Keratinocyte (primary cell): Measurements from ENCODE around the gene ADARB2.

Experiments used
- CTCF ChIP-seq, 3 experiments: IDR thresholded peaks in 1 of 3; conservative IDR thresholded peaks in 1 of 3; optimal IDR thresholded peaks in 1 of 3; 2 replicates in 2 of 3; 3 replicates in 1 of 3; pipeline versions ENCODE3 to v1.5.1; 2011; ENCODE audit warnings: low read length in 3 of 3, mild to moderate bottlenecking in 3 of 3, moderate library complexity in 2 of 3, control low read depth in 1 of 3, inconsistent platforms in 1 of 3; ENCODE audit not compliant: insufficient read depth in 2 of 3; ENCODE audit errors: extremely low read depth in 1 of 3
- EZH2 ChIP-seq: IDR thresholded peaks from one replicate; pipeline ENCODE4 v1.6.1; 2012; ENCODE audit warnings: inconsistent platforms, mild to moderate bottlenecking, low read length, moderate library complexity

- TF ChIP-seq CTCF (optimal IDR thresholded peaks at IDR 0.05 in 1 of 3, IDR thresholded peaks at IDR 0.05 in 1 of 3, conservative IDR thresholded peaks at IDR 0.05 in 1 of 3; ENCODE audit: extremely low read depth in 1 of 3, insufficient read depth in 2 of 3, low read length in 3 of 3) (no peak), EZH2 (no peak)
Measured at GRCh38 chr10:1255118-1255517, 482.2 kb downstream of the ADARB2 start.
